Measurements from ENCODE around the gene TIAM1.

Gene TIAM1

GRCh38 chr21:31201144-31201543 lies 142.9 kb downstream of the TIAM1 start:
- H3K4me2 ChIP-seq (ENCODE audit: low read length), result no peak overlapping the region
- no peak overlapping the region for H4K12ac ChIP-seq (ENCODE audit: low read depth, low read length)
- no peaks in the 10 kb centered on the region for H3K9me3 ChIP-seq (ENCODE audit: insufficient read depth, low read depth, low read length)
- H4K91ac ChIP-seq (ENCODE audit: low read depth, low read length), result no peak overlapping the region
- H3K4me3 ChIP-seq (ENCODE audit: low read depth, low read length), result no peak overlapping the region
- no CpG with 5 or more reads among the region's 2 CpGs for WGBS (ENCODE audit: extremely low coverage, insufficient coverage, insufficient read length)
- H3K9ac ChIP-seq (ENCODE audit: low read length), result no peak overlapping the region
- no peak for DNase-seq
- H2AK5ac ChIP-seq (ENCODE audit: low read length), result no peak overlapping the region
- H2BK12ac ChIP-seq (ENCODE audit: low read length), result no peak overlapping the region
- no peak overlapping the region for H2BK5ac ChIP-seq (ENCODE audit: low read depth, low read length, poor library complexity)
- H3K79me2 ChIP-seq (ENCODE audit: control insufficient read depth, insufficient read depth, low read length, poor library complexity), result no peaks in the 10 kb centered on the region
- no peak overlapping the region for H3K18ac ChIP-seq (ENCODE audit: low read length)
- no peak overlapping the region for H3K27ac ChIP-seq (ENCODE audit: low read depth, low read length)
- no peaks in the 10 kb centered on the region for H3K36me3 ChIP-seq (ENCODE audit: control insufficient read depth in 1 of 2, insufficient read depth in 2 of 2, low read length in 2 of 2)
- H3K79me1 ChIP-seq (ENCODE audit: low read length), result peaks cover 2% of the 10 kb centered on the region
- no peak overlapping the region for H2AFZ ChIP-seq (ENCODE audit: insufficient read depth, low read length, poor library complexity)
- no peak overlapping the region for H4K8ac ChIP-seq (ENCODE audit: low read depth, low read length)
- H3K23ac ChIP-seq (ENCODE audit: low read length), result no peak overlapping the region
- H3K4me1 ChIP-seq (ENCODE audit: control insufficient read depth in 1 of 2, insufficient read depth in 2 of 2, low read length in 2 of 2), result peaks cover 4 to 6% of the 10 kb centered on the region in 2 experiments
- no peak overlapping the region for H2BK120ac ChIP-seq (ENCODE audit: insufficient read depth, low read length, poor library complexity)
- H3K14ac ChIP-seq (ENCODE audit: low read length), result no peak overlapping the region
- H3K27me3 ChIP-seq (ENCODE audit: insufficient read depth, low read length), result no peaks in the 10 kb centered on the region
- H3K4ac ChIP-seq (ENCODE audit: low read depth, low read length), result no peak overlapping the region

GRCh38 chr21:31198575-31198974 lies 145.5 kb downstream of the TIAM1 start:
- Histone ChIP-seq H3K4me2 (ENCODE audit: low read length) (no peak overlapping the region), H3K36me3 (ENCODE audit: control insufficient read depth in 1 of 2, insufficient read depth in 2 of 2, low read length in 2 of 2) (peaks cover 0 to 2% of the 10 kb centered on the region in 2 experiments), H3K27ac (ENCODE audit: low read depth, low read length) (no peak overlapping the region), H3K9me3 (ENCODE audit: insufficient read depth, low read depth, low read length) (no peaks in the 10 kb centered on the region), H4K91ac (ENCODE audit: low read depth, low read length) (no peak overlapping the region), H3K79me2 (ENCODE audit: control insufficient read depth, insufficient read depth, low read length, poor library complexity) (no peaks in the 10 kb centered on the region), H4K12ac (ENCODE audit: low read depth, low read length) (no peak overlapping the region), H2BK12ac (ENCODE audit: low read length) (no peak overlapping the region), H2AK5ac (ENCODE audit: low read length) (no peak overlapping the region), H3K14ac (ENCODE audit: low read length) (no peak overlapping the region), H3K4ac (ENCODE audit: low read depth, low read length) (no peak overlapping the region), H3K27me3 (ENCODE audit: insufficient read depth, low read length) (no peaks in the 10 kb centered on the region), H2BK5ac (ENCODE audit: low read depth, low read length, poor library complexity) (no peak overlapping the region), H3K79me1 (ENCODE audit: low read length) (no peaks in the 10 kb centered on the region), H3K9ac (ENCODE audit: low read length) (no peak overlapping the region), H2AFZ (ENCODE audit: insufficient read depth, low read length, poor library complexity) (no peak overlapping the region), H3K18ac (ENCODE audit: low read length) (no peak overlapping the region), H2BK120ac (ENCODE audit: insufficient read depth, low read length, poor library complexity) (no peak overlapping the region), H4K8ac (ENCODE audit: low read depth, low read length) (no peak overlapping the region), H3K23ac (ENCODE audit: low read length) (no peak overlapping the region), H3K4me3 (ENCODE audit: low read depth, low read length) (no peak overlapping the region), H3K4me1 (ENCODE audit: control insufficient read depth in 1 of 2, insufficient read depth in 2 of 2, low read length in 2 of 2) (no peaks in the 10 kb centered on the region)
- peak; percentile 19 to 88 for DNase-seq
- WGBS (ENCODE audit: extremely low coverage, insufficient coverage, insufficient read length), result no CpG with 5 or more reads among the region's 4 CpGs

- no peak overlapping the region for H3K27ac ChIP-seq (ENCODE audit: low read depth, low read length)
- H3K18ac ChIP-seq (ENCODE audit: low read length), result no peak overlapping the region
- no CpG with 5 or more reads among the region's 2 CpGs for WGBS (ENCODE audit: extremely low coverage, insufficient coverage, insufficient read length)
- no peak overlapping the region for H2BK12ac ChIP-seq (ENCODE audit: low read length)
- H2AFZ ChIP-seq (ENCODE audit: insufficient read depth, low read length, poor library complexity), result no peak overlapping the region
- no peak overlapping the region for H2BK5ac ChIP-seq (ENCODE audit: low read depth, low read length, poor library complexity)
- H2AK5ac ChIP-seq (ENCODE audit: low read length), result no peak overlapping the region
- no peak for DNase-seq
- no peak overlapping the region for H3K14ac ChIP-seq (ENCODE audit: low read length)
- H3K9ac ChIP-seq (ENCODE audit: low read length), result no peak overlapping the region
- H3K36me3 ChIP-seq (ENCODE audit: control insufficient read depth in 1 of 2, insufficient read depth in 2 of 2, low read length in 2 of 2), result peaks cover 3 to 9% of the 10 kb centered on the region in 2 experiments
- H4K12ac ChIP-seq (ENCODE audit: low read depth, low read length), result no peak overlapping the region
- H3K23ac ChIP-seq (ENCODE audit: low read length), result no peak overlapping the region
- no peak overlapping the region for H3K4me3 ChIP-seq (ENCODE audit: low read depth, low read length)
- no peaks in the 10 kb centered on the region for H3K79me1 ChIP-seq (ENCODE audit: low read length)
- no peak overlapping the region for H4K8ac ChIP-seq (ENCODE audit: low read depth, low read length)
- H3K4me1 ChIP-seq (ENCODE audit: control insufficient read depth in 1 of 2, insufficient read depth in 2 of 2, low read length in 2 of 2), result no peaks in the 10 kb centered on the region
- H2BK120ac ChIP-seq (ENCODE audit: insufficient read depth, low read length, poor library complexity), result no peak overlapping the region
- H3K9me3 ChIP-seq (ENCODE audit: insufficient read depth, low read depth, low read length), result no peaks in the 10 kb centered on the region
- no peak overlapping the region for H3K4me2 ChIP-seq (ENCODE audit: low read length)
- H3K4ac ChIP-seq (ENCODE audit: low read depth, low read length), result no peak overlapping the region
- H3K79me2 ChIP-seq (ENCODE audit: control insufficient read depth, insufficient read depth, low read length, poor library complexity), result no peaks in the 10 kb centered on the region
- no peaks in the 10 kb centered on the region for H3K27me3 ChIP-seq (ENCODE audit: insufficient read depth, low read length)
- H4K91ac ChIP-seq (ENCODE audit: low read depth, low read length), result no peak overlapping the region
Observed at GRCh38 chr21:31196724-31197123, 147.3 kb downstream of the TIAM1 start.

GRCh38 chr21:31195334-31196015 lies 148.6 kb downstream of the TIAM1 start:
- Histone ChIP-seq H4K12ac (ENCODE audit: low read depth, low read length) (no peak overlapping the region), H3K9ac (ENCODE audit: low read length) (no peak overlapping the region), H4K8ac (ENCODE audit: low read depth, low read length) (no peak overlapping the region), H2AK5ac (ENCODE audit: low read length) (no peak overlapping the region), H3K36me3 (ENCODE audit: control insufficient read depth in 1 of 2, insufficient read depth in 2 of 2, low read length in 2 of 2) (peaks cover 3 to 9% of the 10 kb centered on the region in 2 experiments), H3K9me3 (ENCODE audit: insufficient read depth, low read depth, low read length) (no peaks in the 10 kb centered on the region), H3K23ac (ENCODE audit: low read length) (no peak overlapping the region), H3K4me2 (ENCODE audit: low read length) (no peak overlapping the region), H2BK120ac (ENCODE audit: insufficient read depth, low read length, poor library complexity) (no peak overlapping the region), H2BK12ac (ENCODE audit: low read length) (no peak overlapping the region), H3K18ac (ENCODE audit: low read length) (no peak overlapping the region), H3K14ac (ENCODE audit: low read length) (no peak overlapping the region), H2BK5ac (ENCODE audit: low read depth, low read length, poor library complexity) (no peak overlapping the region), H3K4me3 (ENCODE audit: low read depth, low read length) (no peak overlapping the region), H3K27ac (ENCODE audit: low read depth, low read length) (no peak overlapping the region), H2AFZ (ENCODE audit: insufficient read depth, low read length, poor library complexity) (no peak overlapping the region), H3K79me2 (ENCODE audit: control insufficient read depth, insufficient read depth, low read length, poor library complexity) (no peaks in the 10 kb centered on the region), H3K4me1 (ENCODE audit: control insufficient read depth in 1 of 2, insufficient read depth in 2 of 2, low read length in 2 of 2) (no peaks in the 10 kb centered on the region), H3K79me1 (ENCODE audit: low read length) (no peaks in the 10 kb centered on the region), H4K91ac (ENCODE audit: low read depth, low read length) (no peak overlapping the region), H3K27me3 (ENCODE audit: insufficient read depth, low read length) (no peaks in the 10 kb centered on the region), H3K4ac (ENCODE audit: low read depth, low read length) (no peak overlapping the region)
- DNase-seq, result no peak
- WGBS (ENCODE audit: extremely low coverage, insufficient coverage, insufficient read length), result no CpG with 5 or more reads among the region's 5 CpGs

Data from trophoblast cell (in vitro differentiated cells and primary cell).